Measurements from ENCODE around the gene CES2.

Gene CES2

DNA sequence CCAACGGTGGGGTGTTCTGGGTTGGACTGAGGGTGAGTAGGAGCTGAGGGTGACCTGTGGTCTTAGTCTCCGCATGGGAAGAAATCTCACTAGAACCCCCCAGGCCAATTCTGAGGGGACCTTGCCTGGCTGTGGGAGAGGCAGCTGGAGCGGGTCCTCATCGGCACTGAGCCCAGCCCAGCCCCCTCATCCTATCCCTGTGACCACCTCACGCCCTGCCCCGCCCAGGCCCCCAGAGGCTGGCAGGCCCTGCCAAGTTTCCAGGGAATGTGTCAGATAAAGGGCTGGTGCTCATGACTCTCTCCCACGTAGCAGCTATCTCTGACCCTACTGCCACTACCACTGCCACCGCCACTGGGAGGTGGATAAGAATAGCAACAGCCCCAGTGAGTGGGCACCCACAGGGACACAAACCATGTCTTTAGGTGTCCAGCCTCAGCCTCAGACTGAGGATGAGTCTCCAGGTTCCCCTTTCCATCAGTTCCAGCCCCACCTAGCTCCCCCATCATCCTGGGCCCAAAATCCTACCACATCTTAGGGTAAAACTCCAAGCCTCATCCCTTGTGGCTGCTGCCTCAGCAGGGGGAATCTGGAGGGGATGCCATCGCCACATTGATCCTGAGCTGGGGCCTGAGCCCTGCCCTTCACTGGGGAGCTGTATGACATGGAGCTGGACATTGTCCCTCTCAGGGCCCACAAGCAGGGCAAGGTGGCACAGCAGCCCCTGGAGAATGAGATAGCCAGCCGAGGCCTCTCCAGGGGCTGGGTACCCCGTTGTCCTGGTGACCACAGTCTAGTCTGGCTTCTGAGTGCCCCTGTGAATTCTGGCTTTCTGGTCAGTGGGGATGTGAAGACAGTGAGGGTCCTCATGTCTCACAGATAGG is 31.5 kb upstream of the CES2 start:
- DNase-seq: no peak

DNA sequence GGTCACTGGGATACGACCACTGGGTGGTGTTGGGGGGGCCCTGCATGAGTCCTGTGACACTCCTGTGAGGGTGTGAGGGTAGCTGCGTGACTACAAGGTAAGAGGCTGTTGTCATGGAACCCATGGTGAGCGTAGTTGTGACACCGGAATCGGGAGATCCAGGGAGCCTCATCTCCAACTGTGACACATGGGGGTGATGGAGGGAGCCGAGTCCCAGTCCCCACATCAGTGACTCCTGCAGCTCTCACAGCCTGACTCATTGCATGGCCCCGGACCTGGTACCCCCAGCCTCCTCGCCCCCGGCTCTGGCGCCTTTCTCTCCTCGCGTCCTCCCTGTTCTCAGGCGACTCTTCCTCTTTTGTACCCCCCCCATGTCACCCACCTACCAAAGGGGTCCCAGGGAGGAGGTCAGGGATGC is 30.9 kb upstream of the CES2 start:
- no peak for DNase-seq

DNA sequence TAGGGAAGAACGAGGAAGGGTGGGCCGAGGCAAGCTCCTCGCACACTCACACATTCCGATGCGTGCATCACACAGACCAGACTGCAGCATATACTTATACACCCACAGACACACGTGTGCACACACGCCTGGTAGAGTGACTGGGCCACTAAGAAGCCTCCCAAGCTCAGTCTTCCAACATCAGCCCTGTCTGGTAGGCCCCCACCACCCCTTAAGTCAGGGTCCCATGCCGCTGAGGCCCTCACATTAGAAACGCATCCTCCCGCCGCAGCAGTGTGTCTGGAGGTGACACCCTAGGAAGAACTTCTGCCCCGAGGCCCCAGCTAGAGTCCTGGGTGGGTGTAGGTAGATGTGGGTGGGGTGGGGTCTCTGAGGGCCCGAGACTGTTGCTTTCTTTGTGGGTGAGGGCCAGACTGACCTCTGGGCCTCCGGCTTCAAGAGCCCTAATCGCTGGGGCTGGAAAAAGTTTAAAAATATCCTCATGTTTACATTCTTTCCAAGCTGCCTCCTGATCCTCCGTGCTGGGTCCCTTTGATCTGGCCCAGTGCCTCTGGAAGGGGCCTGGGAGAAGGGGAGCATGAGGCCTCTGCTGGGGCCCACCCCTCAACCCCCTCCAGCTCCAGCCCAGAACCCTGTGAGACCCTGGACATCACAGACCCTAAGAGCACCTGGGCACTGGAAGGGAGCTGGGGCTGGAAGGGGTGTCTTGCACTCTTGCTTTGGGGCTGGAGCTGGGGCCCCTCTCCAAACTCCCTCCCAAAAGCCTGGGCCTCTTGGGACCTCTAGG is 30.3 kb upstream of the CES2 start:
- DNase-seq: peak; percentile 32

DNA sequence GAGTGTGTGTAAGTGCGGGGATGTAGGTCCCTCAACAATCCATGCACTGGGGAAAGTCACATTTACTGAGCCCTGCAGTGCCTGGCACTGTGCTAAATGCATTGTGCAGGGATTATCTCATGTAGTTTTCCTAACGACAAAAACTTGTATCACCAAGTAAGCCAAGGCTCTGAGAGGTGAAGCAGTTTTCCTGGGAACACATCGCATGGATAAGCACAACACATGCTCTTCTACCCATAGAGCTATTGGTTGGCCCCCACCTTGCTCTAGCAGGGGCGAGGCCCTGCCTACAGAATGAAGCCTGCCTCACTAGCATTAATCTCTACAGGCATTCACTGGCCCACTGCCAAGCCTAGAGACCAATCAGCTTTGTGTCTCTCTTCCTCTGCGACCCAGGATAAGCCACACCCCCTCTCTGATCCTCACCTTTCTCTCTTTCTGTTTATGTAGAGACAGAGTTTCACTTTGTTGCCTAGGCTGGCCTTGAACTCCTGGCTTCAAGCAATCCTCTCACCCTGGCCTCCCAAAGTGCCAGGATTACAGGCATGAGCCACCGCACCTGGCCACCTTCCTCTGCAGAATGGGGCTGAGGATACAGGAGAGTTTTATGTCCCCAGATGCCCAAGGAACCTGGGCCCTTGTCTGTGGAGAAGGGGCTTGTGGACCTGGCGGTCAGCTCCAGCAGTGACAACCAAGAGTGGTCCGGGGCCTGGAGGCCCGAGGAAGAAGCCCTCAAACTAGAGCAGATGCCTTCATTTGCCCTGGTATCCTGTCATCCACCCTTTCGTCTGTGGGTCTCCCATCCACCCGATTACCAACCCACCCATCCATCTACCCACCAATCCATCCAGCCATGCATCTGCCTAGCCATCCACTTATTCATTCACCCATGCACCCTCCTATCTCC is 29.4 kb upstream of the CES2 start:
- DNase-seq: no peak

DNA sequence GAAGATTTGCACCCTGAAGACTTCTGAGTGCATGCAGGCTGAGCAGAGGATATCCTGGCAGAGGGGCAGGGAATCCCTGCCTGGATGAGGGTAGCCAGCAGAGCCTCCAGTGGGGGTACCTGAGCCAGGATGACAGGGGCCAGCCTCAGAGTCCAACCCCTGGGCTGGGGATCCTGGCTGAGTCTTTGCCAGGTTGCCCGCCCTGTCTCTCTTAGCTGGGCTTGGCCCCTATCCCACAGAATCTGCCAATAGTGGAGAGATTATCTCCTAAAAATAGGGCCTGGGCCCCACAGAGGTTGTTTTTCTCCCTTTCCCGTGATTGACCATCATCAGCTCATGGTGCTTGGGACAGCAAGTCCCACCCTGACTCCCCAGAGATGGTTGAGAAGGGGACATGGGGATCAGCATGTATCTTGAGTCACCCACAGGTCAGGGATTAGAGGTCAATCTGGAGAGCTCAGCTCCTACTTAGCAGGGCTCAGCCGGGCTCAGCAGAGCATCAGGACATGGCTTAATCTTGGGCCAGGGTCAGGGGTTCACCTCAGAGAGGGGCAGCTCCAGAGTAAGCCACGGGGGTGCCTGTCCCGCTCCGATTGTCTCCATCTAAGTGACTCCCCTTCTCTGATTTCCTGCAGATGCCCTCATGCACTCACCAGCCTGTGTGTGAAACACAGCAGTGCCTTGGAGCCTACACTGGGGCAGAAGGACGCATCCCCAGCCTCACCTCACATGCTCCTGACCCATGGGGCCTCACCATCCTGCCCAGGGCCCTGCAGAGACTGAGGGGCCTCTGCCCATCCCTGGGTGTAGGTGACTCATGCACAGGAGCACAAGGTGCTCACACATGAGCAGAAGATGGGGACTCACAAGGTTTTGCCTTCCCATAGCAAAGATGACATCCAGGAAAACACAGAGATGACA is 28.1 kb upstream of the CES2 start:
- no peak for DNase-seq

DNA sequence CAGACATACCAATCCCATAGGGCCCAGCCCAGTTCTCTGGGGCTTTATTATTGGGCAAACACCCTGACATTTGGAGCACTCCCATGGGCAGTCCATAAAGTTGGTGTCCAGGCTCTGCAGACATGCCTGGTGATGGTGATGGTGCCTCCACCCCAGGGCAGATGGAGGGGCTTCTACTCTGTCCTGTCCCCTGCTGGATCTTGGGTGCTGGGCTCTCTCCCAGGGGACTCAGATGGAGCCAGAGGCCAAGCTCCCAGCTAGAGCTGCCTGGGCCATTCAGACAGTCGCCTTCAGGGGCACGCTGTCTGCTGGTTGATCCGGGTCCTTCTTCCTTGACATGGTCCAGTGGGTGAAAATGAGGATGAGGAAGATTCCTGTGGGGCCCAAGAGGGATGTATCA is 27.2 kb upstream of the CES2 start:
- DNase-seq: no peak

DNA sequence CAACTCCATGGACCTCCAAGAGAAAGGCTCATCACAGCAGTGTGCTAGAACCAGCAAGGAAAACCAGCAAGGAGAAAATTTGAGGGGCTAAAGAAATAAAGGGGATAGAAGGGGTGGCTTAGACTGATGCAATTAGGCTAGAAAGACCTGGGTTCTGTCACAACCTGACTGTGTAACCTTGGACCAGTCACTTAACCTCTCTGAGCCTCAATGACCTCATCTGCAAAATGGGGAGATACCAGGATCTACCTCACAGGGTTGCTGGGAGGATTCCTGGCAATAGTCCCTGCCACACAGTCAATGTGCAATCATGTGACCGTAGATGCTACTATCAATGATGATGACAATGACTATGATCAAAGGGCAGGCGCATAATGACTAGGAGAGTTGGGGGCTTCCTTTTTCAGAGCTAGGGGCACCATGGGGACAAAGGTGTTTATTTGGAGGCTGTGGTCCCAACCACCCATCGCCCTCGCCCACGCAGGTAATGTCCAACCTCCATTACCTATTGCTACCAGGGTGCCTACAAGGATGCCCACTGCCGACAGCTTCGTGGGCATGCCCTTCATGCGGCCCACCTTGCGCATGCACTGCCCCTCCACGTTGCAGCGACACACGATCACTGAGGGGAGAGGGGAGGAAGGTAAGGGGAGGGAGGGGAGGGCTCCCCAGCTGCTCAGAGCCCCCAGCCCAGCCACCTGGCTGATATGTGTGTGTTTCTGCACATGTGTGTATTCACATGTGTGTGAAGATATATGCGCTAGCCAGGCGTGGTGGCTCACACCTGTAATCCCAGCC is 26.4 kb upstream of the CES2 start:
- no peak for DNase-seq

DNA sequence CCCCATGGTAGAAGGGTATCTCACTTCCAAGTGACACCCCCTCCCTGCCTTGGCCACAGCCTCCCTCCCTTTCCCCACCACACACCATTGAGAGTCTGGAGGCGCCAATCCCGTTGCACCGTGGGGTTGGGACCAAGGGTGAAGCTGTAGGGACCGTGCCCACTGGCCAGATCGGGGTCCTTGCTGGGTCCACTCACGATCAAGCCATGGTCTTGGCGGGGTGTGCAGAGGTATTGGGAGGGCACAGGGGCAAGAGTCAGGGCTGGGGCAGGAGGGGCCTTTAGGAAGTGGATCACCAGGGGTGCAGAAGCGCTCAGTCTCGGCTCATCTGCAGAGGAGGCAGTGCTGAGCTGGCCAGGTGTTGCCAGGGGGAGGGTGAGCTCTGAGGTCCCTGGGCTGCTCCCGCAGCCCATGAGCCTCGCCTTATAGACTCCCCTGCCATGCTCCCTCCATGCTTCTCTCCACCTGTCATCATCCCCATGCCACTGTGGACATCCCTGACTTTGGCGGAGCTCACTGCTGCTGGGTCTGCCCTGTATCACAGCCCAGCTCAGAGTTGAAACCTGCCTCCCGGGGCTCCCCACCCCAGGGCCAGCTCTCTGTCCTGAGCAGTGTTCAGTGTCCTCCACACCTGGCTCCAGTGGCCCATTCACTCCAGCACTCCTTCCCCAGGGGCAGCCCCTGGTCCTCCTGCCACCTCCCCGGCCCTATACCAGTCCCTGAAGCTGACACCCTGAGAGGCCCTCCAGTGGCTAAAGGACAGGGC is 25.0 kb upstream of the CES2 start:
- no peak for DNase-seq

DNA sequence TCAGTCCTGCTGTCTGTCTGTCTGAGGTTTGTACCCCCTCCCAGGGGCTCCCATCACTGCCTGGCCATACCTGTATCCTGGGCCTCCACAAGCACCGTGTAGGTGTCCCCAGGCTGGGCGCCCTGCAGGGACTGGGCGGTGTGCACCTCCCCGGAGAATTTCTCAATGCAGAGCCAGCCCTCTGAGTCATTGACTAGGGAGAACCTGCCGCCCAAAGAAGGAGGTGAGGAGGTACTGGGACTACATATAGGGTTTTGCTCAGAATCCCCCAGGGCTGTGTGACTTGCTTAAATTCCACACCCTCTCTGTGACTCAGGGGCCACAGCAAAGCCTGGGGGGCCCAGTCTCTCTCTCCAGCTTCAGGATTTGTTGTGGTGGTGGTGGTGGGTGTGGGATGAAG is 24.2 kb upstream of the CES2 start:
- DNase-seq: no peak

DNA sequence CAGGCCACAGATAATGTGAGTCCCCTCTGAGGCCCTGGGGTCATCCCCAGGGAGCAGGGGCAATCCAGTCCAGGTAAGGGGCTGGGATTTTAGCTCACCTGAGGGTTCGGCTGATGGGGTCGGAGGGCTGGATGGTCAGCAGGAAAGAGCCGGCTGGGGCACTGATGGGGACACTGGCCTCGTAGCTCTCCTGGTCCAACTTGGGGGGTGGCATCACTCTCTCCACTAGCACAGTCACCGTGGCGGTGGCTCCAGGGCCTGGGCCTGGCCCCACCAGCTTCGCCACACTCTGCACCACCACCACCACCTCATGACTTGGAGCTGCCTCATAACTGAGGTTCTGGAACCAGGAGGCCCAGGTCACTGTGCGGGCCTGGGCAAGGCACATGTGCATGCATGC is 23.5 kb upstream of the CES2 start:
- DNase-seq: no peak

DNA sequence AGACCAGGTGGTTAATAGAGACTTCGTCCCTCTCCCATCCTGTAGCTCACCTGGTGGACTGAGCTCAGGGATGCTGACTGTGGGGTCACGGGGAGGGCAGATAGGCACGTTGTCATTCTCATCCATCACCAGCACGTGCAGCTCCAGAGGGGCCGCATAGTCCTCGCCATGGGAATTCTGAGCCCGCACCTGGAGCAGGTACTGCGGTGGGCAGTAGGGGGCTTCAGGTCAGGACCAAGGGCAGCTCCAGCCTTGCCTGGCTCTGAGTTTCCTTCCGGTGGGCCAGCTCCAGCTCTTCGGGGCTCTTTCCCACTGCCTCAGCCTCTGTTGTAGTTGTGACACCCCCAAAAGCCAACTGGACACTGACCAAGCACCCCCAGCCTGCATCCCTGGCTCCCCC is 22.2 kb upstream of the CES2 start:
- DNase-seq: no peak

DNA sequence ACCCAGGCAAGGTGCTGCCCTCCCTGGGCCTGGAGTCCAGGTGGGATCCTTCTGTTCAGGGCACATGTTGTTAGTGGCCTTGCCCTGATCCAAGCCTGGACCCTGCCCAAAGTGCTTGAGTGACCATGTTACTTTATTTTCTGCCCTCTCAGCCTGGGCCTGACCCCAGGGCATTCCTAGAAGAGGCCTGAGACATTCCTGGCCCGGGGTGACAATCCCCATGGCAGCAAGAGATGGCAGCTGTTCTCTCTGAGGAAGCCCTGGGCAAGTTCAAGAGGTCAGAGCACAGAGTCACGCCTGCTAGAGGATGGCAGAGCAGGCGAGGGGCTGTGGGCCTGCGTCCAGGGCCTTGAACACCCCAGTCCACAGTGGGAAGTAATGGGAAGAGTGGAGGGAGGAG is 21.6 kb upstream of the CES2 start:
- no peak for DNase-seq

DNA sequence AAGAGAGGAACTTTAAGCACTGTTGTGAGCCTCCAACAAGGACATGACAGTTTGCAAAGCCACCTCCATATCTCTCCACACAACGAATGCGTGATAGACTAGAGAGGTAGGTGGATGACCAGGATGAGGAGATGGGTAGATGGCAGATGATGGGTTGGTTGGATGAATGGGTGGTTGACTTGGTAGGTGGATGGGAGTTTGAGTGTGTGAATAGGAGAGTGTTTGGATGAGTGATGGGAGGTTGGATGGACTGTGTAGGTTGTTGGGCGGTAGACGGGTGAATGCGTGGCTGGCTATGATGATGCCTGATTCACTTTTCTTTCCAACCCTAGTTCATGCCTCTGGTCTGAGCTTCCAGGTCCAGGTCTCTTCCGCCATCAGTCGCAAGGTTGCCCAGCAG is 20.8 kb upstream of the CES2 start:
- no peak for DNase-seq

DNA sequence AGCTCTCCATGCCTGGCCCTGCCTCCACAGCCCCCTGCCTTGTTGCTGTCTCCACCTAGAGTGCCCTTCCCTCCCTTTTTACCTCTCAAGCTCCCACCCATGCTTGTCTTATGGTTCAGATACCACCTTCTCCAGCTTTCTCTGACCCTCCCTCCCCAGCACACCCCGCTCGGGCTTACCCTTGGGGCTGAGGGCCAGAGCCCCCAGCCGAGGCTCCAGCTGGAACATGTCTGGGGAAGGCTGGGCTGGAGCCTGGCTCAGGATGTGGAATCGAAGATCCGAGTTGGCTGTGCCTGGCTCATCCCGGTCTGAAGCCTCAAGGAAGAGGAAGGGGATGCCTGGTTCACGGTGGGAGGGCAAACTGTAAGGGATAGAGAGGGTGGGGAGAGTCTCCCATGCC is 20.3 kb upstream of the CES2 start:
- DNase-seq: no peak

DNA sequence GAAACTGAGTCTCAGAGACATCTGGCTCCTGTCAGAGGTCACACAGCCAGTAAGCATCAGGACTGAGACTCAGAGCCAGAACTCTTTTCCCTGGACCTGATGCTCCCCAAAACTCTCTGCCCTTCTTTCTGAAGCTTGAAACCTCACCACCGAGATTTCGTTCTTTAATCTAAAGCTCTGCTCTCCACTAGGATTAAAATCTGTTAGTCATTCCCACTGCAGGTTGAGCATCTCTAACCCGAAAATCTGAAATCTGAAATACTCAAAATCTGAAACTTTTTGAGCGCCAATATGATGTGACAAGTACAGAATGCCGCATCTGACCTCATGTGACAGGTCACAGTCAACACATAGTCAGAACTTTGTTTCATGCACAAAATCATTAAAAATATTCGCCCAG is 18.8 kb upstream of the CES2 start:
- no peak for DNase-seq

DNA sequence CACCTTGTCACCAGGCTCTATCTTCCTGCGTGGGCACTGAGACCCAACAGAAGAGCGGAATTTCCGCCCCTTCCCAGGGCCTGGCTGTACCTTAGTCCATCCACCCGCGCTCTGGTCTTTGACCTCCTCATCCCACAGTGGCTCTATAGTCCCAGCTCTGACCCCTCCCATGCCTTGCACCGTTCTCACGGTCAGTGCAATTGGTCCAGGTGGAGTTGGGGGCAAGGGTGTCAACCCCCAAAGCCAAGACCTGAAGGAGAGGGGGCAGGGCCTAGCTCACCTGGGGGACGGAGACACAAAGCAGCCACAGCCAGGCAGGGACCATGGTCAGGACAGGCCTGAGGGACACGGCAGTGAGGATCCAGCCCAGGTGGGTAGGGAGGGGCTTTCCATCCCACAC is 17.6 kb upstream of the CES2 start:
- no peak for DNase-seq

DNA sequence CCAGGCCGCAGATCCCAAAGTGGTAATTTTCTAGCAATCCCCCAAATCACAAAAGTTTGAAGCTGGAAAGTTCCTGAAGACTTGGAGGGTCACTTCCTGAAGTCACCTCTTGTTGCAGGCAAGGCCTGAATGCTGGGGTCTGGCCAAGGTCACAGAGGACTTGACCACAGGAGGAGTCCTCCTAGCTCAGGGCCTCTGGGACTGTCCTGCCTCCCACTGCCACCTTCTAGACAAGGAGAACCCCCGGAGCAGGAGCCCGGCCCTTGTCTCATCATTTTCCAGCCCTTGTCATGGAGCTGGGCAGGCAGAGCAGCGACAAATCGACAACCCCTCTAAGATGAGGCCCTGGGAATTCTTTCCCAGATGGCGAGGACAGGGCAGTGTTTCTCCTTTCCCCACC is 17.0 kb upstream of the CES2 start:
- DNase-seq: no peak

DNA sequence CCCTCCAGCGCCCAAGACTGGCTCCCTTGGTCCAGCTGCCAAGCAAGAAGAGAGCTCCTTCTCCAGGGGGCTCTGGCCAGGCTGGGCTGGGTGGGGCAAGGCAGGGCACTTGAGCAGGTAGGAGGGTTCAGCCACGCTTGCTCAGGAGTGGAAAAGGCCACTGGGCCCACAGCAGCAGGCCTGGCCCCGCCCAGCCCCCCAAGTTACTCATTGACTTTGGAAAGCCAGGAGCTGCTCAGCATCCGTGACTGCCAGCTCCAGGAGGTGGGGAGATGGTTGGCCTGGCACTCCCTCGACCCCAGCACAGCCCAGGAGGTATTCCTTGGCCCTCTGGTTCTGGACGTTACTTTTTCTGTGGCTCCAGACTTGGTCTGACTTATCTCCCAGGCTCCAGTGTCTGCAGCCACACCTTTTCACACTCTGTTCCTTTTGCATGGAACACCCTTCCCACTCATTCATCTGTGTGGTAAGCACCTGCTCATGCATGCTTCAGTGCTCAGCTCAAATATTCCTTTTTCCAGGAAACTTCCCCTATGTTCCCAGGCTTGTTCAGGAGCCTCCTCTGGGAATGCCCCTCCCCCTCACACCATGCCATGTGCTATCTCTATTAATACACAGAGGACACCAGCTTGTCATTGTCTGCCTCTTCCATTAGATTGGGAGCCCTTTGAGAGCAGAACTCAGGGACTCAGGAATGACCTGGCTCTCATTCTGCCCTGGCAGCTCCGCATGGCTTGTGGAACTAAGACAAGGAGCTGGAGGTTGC is 16.3 kb upstream of the CES2 start, which contains the start of gene CDH16:
Gene CDH16 (minus strand): TSS at position 83 of the 766 bp plus-strand sequence. CDS start 820 bp downstream, outside the sequence.
- no peak for DNase-seq

Measured in fibroblast of skin of back (primary cell).